Activated naive CD8-positive, alpha-beta T cell treated with anti-CD3 and anti-CD28 coated beads, Interleukin-2, amount 50 U/mL, for 16 hours (primary cell): ENCODE results near the gene LAMB2.
A peak's percentile ranks its signal among the peaks of the same experiment; 100 is the strongest.

ENCODE experiments used
- DNase-seq: peaks from one replicate; pipeline ENCODE4 v3.0.0-alpha.2; 2020; ENCODE audit warnings: low read depth, low spot score

The LAMB2 gene

GRCh38 chr3:49161808-49162530 lies 29.1 kb upstream of the LAMB2 start:
- DNase-seq: no peak

- DNase-seq: no peak
Observed at GRCh38 chr3:49161197-49161596, 28.3 kb upstream of the LAMB2 start.

DNA sequence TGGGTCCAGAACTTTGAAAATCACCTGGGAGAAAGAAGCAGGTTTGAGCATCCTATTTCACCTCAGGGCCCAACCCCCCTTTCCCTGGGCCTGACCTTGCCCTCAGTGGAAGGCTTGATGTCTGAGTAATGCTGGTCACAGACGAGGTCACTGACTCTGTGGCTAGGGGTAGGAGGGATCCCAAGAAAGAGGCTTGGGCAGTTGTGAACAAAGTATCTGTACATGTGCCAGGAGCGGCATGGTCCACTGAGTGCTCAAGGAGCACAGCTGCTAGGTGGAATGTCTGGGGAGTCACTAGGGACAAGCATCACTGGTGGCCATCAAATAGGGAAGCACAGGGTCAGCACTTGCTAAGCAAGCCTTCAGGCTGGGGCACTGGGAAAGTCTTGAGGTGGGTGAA lies 25.9 kb upstream of the LAMB2 start:
- DNase-seq: no peak

DNA sequence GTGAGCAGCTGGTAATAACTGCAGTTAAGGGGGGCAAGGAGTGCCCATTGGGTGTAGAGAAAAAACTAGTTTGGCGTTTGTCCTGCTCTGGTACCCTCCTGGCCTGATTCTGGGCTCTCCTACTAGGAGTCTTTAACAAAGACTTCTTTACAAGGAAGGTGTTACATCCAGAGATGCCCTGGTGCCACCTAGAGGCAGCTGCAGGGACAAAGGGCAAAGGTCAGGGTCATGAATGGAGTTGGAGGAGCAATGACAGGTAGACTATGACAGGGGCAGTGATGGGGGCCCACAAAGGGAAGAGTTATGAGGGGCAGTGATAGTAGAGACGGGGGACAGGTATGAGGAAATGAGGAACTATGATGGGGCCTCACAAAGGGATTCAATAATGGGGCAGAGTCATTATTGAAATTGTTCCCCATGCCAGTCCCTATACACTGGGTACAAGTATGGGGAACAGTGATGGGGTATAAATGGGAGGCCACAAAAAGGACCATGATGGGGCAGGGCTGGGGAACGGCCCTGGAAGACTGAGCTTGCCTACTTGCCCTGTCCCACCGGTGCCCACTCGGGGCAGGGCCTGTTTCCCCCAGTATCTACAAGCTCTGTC lies 25.4 kb upstream of the LAMB2 start:
- DNase-seq: peak; percentile 16

DNA sequence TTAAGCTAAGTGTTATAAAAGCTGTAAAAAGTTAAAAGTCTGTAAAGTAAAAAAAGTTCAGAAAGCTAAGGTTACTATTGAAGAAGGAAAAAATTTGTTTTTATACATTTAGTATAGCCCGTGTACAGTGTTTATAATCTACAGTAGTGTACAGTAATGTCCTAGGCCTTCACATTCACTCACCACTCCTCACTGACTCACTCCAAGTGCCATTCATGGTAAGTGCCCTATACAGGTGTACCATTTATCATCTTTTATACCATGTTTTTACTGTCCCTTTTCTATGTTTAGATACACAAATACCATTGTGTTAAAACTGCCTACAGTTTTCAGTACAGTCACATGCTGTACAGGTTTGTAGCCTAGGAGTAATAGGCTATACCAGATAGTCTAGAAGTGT lies 24.4 kb upstream of the LAMB2 start:
- no peak for DNase-seq

DNA sequence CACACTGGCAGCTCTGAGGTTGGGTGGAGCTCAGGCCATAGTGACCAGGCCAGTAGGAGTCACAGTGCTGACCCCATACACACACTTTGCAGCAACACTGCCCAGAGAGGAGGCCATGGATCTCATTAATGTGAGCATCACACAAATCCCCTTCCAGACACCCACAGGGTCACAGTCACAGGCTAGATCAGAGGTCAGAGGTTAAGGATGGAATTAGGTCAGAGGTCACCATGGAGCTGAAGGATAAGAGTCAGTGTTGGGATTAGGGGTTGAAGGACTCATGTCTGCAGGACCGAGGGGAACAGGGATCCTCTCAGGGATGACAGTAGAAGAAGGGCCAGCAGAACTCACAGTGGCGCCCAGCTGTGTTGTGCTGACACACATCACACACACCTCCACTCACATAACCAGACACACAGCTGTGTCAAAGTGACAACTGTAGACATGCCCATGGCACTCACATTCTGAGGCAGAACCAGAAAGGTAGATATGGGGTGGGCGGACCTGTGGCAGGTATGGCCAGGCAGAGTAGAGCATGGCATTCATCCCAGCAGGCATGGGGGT lies 20.6 kb upstream of the LAMB2 start:
- no peak for DNase-seq

DNA sequence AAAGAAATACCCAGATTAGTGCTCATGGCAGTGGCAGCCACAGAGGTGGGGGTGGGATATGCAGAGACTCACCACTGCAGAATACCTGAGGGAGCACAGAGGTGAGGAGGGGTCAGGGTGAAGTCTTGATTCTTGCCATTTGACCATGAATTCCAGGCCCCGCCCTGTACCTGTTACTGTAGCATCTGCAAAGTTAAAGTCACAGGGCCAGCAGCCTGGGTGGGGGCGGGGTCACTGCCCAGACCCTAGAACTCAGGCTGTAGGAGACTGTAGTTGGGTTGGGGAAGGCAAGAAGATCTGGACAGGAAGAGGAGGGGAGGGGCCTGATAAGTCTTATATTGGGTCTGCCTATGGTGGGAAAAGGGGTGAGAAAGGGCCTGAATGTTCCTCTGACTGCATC lies 18.8 kb upstream of the LAMB2 start:
- DNase-seq: no peak

DNA sequence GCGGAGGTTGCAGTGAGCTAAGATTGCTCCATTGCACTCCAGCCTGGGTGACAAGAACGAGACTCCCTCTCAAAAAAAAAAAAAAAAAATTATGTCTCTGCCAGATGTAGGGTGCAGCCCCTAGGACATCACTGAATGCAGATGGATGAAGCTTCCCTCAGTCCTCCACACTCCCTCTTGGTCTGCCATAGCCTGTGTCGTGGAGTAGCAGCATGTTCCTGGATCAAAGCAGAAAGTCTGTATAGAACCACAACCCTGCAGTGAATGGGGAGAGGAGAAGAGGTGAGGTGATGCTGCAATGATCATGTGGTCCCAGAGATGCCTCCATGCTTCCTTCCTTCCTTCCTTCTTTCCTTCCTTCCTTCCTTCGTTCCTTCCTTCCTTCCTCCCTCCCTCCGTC lies 15.3 kb upstream of the LAMB2 start:
- no peak for DNase-seq

GRCh38 chr3:49140080-49140479 lies 7.2 kb upstream of the LAMB2 start:
- no peak for DNase-seq

DNA sequence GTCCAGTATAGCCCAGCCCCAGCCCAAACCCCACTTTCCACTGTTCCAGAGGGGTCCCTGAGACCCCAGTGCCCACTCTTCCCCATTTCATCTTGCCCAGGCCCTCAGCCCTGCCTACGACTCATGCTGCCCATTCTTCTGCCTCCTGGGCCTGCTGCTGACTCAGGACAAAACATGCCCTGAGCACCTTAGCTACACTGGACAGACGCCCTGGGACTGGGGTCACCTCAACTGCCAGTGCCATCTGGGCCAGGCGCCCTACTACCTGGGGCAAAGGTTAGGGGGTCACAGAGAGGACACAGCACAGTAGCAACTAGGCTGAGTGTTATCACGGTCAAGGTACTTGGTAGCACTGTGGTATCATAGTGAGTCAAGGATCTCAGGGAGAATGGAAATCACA lies 2.6 kb upstream of the LAMB2 start:
- DNase-seq: no peak

DNA sequence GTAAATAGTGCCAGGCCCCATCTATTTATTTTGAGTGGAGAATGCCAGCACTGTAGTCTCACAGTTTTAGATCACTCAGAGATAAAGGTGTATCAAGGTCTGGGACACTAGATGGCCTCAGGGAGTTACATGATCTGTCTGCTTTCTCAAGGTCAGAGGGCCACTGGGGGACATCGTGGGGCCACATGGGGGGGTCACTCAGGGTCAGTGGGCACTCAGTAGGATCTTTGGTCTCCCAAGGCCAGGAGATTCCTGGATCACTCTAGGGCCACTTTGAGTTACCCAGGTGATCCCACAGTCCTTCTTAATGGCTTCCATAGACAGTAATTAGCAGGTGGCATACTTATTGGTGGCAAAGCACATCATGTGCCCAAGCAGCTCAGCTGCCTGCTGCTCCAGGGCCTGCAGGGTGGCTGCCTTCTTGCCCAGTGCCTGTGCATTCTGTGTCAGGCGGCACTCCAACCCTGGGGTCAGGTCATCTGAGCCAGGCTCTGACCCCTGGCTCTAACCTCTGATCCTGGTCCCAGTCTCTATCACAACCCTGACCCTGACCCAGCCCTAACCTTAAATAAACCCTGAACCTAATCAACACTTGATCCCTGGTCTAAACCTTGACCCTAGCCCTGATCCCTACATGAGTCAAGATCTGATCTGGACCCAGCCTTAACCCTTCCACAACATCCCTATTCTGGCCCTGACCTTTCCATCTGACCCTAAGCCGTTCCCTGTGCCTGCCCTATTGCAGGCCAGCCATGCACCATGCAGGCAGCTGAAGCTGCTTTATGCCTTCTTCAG lies 1.8 kb upstream of the LAMB2 start:
- no peak for DNase-seq

GRCh38 chr3:49133226-49133951 lies 539 bp upstream of the LAMB2 start:
- DNase-seq: no peak

GRCh38 chr3:49132073-49132436 lies 795 bp downstream of the LAMB2 start:
- DNase-seq: no peak

- DNase-seq: no peak
Observed at GRCh38 chr3:49131576-49131975, 1.3 kb downstream of the LAMB2 start.

- no peak for DNase-seq
Observed at GRCh38 chr3:49131040-49131439, 1.8 kb downstream of the LAMB2 start.

DNA sequence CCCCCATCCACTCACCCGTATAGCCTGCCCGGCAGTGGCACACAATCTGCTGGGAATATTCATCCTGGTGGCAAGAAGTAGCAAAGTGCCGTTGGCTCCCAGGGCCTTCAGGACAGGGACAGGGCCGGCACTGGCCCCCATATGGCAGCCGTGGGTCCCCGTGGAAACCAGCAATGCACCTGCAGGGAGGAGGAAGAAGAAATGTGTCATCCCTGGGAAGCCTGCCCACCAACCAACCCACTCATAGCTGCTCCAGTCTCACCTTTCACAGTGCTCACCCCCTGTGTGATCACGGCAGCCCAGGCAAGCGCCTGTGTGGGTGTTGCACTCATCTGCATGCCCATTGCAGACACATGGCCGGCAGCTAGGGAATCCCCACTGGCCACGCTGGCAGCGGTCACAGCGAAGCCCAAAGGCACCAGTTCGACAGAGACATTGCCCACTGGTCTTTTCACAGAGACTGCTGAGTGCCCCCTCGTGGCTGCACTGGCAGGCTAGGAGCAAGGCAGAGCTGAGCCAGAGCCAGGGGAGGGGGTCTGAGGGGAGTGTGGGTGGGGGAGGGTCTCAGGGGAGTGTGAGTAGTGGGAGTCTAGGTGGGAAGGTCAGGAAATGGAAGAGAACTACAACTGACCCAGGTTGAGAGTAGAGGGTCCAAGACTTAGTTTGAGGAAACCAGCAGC lies 7.7 kb downstream of the LAMB2 start:
- DNase-seq: no peak

- DNase-seq: no peak
Observed at GRCh38 chr3:49124203-49124602, 8.6 kb downstream of the LAMB2 start.

GRCh38 chr3:49123687-49124086 lies 9.2 kb downstream of the LAMB2 start:
- DNase-seq: no peak

DNA sequence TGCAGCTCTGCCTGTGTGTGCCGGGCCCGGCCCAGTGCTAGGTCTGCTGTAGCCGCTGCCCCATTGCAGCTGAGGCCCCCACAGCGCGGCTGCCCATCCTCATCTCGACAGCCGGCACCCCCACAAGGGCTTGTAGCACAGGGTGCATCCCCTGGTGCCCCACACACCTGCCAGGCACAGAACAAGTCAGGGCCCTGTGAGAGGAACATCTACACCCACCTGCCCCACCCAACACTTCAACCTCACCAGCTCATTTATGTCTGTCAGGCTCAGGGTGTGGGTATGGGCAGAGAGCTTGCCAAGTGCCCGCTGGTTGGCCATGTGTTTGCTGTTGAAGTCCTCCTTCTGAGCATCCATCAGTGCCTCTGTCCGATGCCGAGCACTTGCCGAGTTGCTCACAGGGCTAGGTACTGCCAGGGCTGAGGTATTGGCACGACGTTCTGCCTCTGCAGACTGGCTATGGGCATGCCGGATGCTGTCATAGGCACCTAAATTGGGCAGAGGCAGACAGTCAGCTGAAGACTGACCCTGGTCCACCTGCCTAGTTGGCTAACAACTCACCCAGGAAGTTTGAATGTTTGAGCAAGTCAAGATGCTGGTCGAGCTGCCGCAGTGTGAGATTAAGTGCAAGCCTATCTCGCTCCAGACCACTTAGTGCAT lies 9.8 kb downstream of the LAMB2 start:
- DNase-seq: no peak

GRCh38 chr3:49122451-49122850 lies 10.4 kb downstream of the LAMB2 start:
- DNase-seq: no peak

DNA sequence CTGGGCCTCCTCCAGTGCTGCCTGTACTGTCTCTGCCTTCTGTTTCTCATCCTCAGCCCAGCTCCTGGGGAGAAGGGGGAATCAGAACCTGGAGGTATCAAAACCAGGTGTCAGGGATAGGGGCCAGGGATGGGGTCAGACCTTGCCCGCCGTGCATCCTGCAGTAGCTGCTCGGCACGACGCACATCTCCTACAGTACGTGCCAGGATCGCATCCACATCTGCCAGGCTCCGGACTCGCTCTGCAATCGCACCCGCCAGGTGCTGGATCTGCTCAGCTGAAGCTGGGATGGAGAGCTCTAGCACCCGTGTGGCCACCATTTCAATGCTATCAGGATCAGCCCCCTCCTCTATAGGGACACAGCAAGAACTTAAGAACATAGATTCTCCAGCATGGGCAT lies 10.8 kb downstream of the LAMB2 start:
- no peak for DNase-seq
